Liver (tissue), 9 donors: ENCODE data around the gene CRBN. TPM values are rescaled to one million over a fixed set of nuclear protein-coding genes. Genes with fewer than 3 reads are reported as not detected.

ENCODE experiments used
- DNase-seq: peaks from one replicate; pipeline ENCODE4 v3.0.0-alpha.2; 2017; ENCODE audit warnings: low spot score
- H3K27ac ChIP-seq, 2 donors: one replicate each; pipeline ENCODE4 v1.7.0; 2013; ENCODE audit warnings: inconsistent platforms in 2 of 2, low read length in 2 of 2, control low read depth in 1 of 2, low read depth in 1 of 2, mild to moderate bottlenecking in 1 of 2
- H3K27me3 ChIP-seq, 4 donors: one replicate each; pipeline versions ENCODE4 v1.6.1 to v1.7.0; 2013; ENCODE audit warnings: low read length in 3 of 4, inconsistent platforms in 1 of 4, mild to moderate bottlenecking in 1 of 4, moderate library complexity in 1 of 4; ENCODE audit not compliant: control insufficient read depth in 4 of 4, insufficient read depth in 4 of 4
- H3K36me3 ChIP-seq, 4 donors: one replicate each; pipeline versions ENCODE4 v1.6.1 to v1.7.0; 2013; ENCODE audit warnings: low read length in 3 of 4, mild to moderate bottlenecking in 3 of 4, low read depth in 1 of 4, moderate library complexity in 1 of 4; ENCODE audit not compliant: control insufficient read depth in 4 of 4, insufficient read depth in 3 of 4
- H3K4me1 ChIP-seq, 4 donors: one replicate each; pipeline versions ENCODE4 v1.6.1 to v1.7.0; 2013; ENCODE audit warnings: low read length in 3 of 4, mild to moderate bottlenecking in 3 of 4, moderate library complexity in 1 of 4; ENCODE audit not compliant: control insufficient read depth in 4 of 4, insufficient read depth in 4 of 4
- H3K4me3 ChIP-seq, 3 donors: one replicate each; pipeline versions ENCODE4 v1.6.1 to v1.7.0; 2013; ENCODE audit warnings: low read length in 3 of 3, control low read depth in 1 of 3, low read depth in 1 of 3, mild to moderate bottlenecking in 1 of 3
- H3K9ac ChIP-seq, 2 donors: one replicate each; pipeline ENCODE4 v1.7.0; 2013; ENCODE audit warnings: low read length in 2 of 2, mild to moderate bottlenecking in 2 of 2, moderate library complexity in 2 of 2, control low read depth in 1 of 2, low read depth in 1 of 2
- H3K9me3 ChIP-seq, 4 donors: one replicate each; pipeline versions ENCODE4 v1.6.1 to v1.7.0; 2013; ENCODE audit warnings: low read length in 3 of 4; ENCODE audit not compliant: control insufficient read depth in 4 of 4
- EGR1 ChIP-seq, 2 donors: IDR thresholded peaks; 2 replicates each; pipeline ENCODE4 v1.6.1; 2016 to 2018; ENCODE audit warnings: antibody characterized with exemption in 2 of 2, low read depth in 2 of 2
- FOXA1 ChIP-seq: IDR thresholded peaks from 2 replicates; pipeline ENCODE4 v1.6.1; 2016; ENCODE audit warnings: antibody characterized with exemption
- FOXA2 ChIP-seq: IDR thresholded peaks from 2 replicates; pipeline ENCODE4 v1.6.1; 2016; ENCODE audit warnings: antibody characterized with exemption
- GABPA ChIP-seq, 2 donors: IDR thresholded peaks in 1 of 2; conservative IDR thresholded peaks in 1 of 2; 2 replicates each; pipeline ENCODE4 v1.6.1; 2016; ENCODE audit warnings: antibody characterized with exemption in 2 of 2, mild to moderate bottlenecking in 1 of 2, moderate library complexity in 1 of 2
- HNF4A ChIP-seq, 2 donors: conservative IDR thresholded peaks; 2 replicates each; pipeline ENCODE4 v1.6.1; 2016; ENCODE audit warnings: antibody characterized with exemption in 2 of 2, mild to moderate bottlenecking in 2 of 2
- HNF4G ChIP-seq: IDR thresholded peaks from 2 replicates; pipeline ENCODE4 v1.6.1; 2016; ENCODE audit warnings: antibody characterized with exemption
- JUND ChIP-seq, 2 donors: IDR thresholded peaks; 2 replicates each; pipeline ENCODE4 v1.6.1; 2016; ENCODE audit warnings: antibody characterized with exemption in 2 of 2
- NR2F2 ChIP-seq: IDR thresholded peaks from 2 replicates; pipeline ENCODE4 v1.6.1; 2016; ENCODE audit warnings: antibody characterized with exemption
- RAD21 ChIP-seq, 2 donors: IDR thresholded peaks; 2 replicates each; pipeline ENCODE4 v1.6.1; 2016; ENCODE audit warnings: antibody characterized with exemption in 2 of 2, mild to moderate bottlenecking in 2 of 2
- RXRA ChIP-seq, 2 donors: IDR thresholded peaks; 2 replicates each; pipeline ENCODE4 v1.6.1; 2017 to 2018; ENCODE audit warnings: antibody characterized with exemption in 2 of 2, mild to moderate bottlenecking in 1 of 2
- SP1 ChIP-seq: IDR thresholded peaks from 2 replicates; pipeline ENCODE4 v1.6.1; 2018; ENCODE audit warnings: antibody characterized with exemption, mild to moderate bottlenecking
- TAF1 ChIP-seq: conservative IDR thresholded peaks from 2 replicates; pipeline ENCODE4 v1.6.1; 2016; ENCODE audit warnings: antibody characterized with exemption, mild to moderate bottlenecking
- YY1 ChIP-seq: IDR thresholded peaks from 2 replicates; pipeline ENCODE4 v1.6.1; 2016; ENCODE audit warnings: antibody characterized with exemption, mild to moderate bottlenecking
- WGBS: extraction: QIAGEN DNeasy Blood & Tissue Kit; methylation state at CpG from one replicate; pipeline ENCODE4 v1.1.7; 2013; 5-methylcytosine and 5-hydroxymethylcytosine counted together
- polyA plus RNA-seq, 2 donors: library from polyadenylated mRNA; stranded (reverse) in 1 of 2; unstranded in 1 of 2; fragments of 200-250 nt in 1 of 2; fragments of >200 nt in 1 of 2; fragmentation: Nextera tagmentation in 1 of 2; extraction: Ambion mirVana in 1 of 2; gene quantifications; one replicate each; pipeline versions ENCODE4 v1.2.1 to v1.2.3, GENCODE V29; 2013 to 2015
- total RNA-seq, 2 donors: library from RNA; depleted of rRNA; stranded (reverse); fragments of >200 nt; gene quantifications; one replicate each; pipeline ENCODE4 v1.2.3, GENCODE V29; 2014
- TF ChIP-seq, protein P1 (sequence below): IDR thresholded peaks from 2 replicates; pipeline ENCODE4 v1.6.1; 2016; ENCODE audit warnings: antibody characterized with exemption
- TF ChIP-seq, protein P2 (sequence below): IDR thresholded peaks from 2 replicates; pipeline ENCODE4 v1.6.1; 2016; ENCODE audit warnings: antibody characterized with exemption
- TF ChIP-seq, protein P3 (sequence below): IDR thresholded peaks from 2 replicates; pipeline ENCODE4 v1.6.1; 2016; ENCODE audit warnings: antibody characterized with exemption
- TF ChIP-seq, protein P4 (sequence below): fragments of 150-350 bp; IDR thresholded peaks from 2 replicates; pipeline ENCODE4 v1.5.1; 2017; ENCODE audit warnings: improper control_type of control experiment, low read depth, low read length; ENCODE audit not compliant: missing input control
- TF ChIP-seq, protein P5 (sequence below): IDR thresholded peaks from 2 replicates; pipeline ENCODE4 v1.6.1; 2016; ENCODE audit warnings: antibody characterized with exemption, mild to moderate bottlenecking
- donor health status: healthy.
- donor health status: healthy.
- donor health status: healthy.
- donor health status: healthy.
- donor health status: healthy.

Gene CRBN
- total and polyA plus RNA-seq, 4 donors = 14.0 to 57.6 (median 29.4) TPM

DNA sequence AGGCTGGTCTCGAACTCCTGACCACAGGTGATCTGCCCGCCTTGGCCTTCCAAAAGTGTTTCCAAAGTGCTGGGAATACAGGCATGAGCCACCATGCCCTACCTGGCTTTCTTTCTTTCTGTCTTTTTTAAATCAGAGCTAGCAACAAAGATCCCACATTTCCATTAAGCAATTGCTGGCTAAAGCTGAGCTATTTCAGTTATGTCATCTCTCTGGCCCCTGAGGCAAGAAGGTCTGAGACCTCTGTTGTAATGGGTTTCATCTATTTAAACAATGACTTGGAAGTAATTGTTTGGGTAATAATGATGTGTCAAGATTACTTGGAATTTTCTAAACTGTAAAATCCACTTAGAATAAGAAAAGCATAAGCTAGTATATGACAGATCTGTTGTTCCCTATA, 30.2 kb upstream of the CRBN start:
- H3K27me3 ChIP-seq = no peaks in the 10 kb centered on the region
- H3K9me3 ChIP-seq = no peaks in the 10 kb centered on the region
- no peaks in the 10 kb centered on the region for H3K4me1 ChIP-seq
- TF ChIP-seq SP1 (no peak), YY1 (no peak), FOXA2 (no peak), JUND (IDR thresholded peaks at IDR 0.05) (no peak), FOXA1 (no peak), HNF4G (no peak), GABPA (IDR thresholded peaks at IDR 0.05 in 1 of 2, conservative IDR thresholded peaks at IDR 0.05 in 1 of 2) (no peak), RXRA (IDR thresholded peaks at IDR 0.05) (no peak), HNF4A (conservative IDR thresholded peaks at IDR 0.05) (no peak), TAF1 (no peak), RAD21 (IDR thresholded peaks at IDR 0.05) (no peak), NR2F2 (no peak), EGR1 (IDR thresholded peaks at IDR 0.05; ENCODE audit: low read depth in 2 of 2) (no peak)
- TF ChIP-seq, protein P1, sequence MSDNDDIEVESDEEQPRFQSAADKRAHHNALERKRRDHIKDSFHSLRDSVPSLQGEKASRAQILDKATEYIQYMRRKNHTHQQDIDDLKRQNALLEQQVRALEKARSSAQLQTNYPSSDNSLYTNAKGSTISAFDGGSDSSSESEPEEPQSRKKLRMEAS = no peak
- TF ChIP-seq, protein P2, sequence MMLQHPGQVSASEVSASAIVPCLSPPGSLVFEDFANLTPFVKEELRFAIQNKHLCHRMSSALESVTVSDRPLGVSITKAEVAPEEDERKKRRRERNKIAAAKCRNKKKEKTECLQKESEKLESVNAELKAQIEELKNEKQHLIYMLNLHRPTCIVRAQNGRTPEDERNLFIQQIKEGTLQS = no peak
- TF ChIP-seq, protein P3, sequence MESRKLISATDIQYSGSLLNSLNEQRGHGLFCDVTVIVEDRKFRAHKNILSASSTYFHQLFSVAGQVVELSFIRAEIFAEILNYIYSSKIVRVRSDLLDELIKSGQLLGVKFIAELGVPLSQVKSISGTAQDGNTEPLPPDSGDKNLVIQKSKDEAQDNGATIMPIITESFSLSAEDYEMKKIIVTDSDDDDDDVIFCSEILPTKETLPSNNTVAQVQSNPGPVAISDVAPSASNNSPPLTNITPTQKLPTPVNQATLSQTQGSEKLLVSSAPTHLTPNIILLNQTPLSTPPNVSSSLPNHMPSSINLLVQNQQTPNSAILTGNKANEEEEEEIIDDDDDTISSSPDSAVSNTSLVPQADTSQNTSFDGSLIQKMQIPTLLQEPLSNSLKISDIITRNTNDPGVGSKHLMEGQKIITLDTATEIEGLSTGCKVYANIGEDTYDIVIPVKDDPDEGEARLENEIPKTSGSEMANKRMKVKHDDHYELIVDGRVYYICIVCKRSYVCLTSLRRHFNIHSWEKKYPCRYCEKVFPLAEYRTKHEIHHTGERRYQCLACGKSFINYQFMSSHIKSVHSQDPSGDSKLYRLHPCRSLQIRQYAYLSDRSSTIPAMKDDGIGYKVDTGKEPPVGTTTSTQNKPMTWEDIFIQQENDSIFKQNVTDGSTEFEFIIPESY = no peak
- TF ChIP-seq, protein P4, sequence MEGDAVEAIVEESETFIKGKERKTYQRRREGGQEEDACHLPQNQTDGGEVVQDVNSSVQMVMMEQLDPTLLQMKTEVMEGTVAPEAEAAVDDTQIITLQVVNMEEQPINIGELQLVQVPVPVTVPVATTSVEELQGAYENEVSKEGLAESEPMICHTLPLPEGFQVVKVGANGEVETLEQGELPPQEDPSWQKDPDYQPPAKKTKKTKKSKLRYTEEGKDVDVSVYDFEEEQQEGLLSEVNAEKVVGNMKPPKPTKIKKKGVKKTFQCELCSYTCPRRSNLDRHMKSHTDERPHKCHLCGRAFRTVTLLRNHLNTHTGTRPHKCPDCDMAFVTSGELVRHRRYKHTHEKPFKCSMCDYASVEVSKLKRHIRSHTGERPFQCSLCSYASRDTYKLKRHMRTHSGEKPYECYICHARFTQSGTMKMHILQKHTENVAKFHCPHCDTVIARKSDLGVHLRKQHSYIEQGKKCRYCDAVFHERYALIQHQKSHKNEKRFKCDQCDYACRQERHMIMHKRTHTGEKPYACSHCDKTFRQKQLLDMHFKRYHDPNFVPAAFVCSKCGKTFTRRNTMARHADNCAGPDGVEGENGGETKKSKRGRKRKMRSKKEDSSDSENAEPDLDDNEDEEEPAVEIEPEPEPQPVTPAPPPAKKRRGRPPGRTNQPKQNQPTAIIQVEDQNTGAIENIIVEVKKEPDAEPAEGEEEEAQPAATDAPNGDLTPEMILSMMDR = no peak
- TF ChIP-seq, protein P5, sequence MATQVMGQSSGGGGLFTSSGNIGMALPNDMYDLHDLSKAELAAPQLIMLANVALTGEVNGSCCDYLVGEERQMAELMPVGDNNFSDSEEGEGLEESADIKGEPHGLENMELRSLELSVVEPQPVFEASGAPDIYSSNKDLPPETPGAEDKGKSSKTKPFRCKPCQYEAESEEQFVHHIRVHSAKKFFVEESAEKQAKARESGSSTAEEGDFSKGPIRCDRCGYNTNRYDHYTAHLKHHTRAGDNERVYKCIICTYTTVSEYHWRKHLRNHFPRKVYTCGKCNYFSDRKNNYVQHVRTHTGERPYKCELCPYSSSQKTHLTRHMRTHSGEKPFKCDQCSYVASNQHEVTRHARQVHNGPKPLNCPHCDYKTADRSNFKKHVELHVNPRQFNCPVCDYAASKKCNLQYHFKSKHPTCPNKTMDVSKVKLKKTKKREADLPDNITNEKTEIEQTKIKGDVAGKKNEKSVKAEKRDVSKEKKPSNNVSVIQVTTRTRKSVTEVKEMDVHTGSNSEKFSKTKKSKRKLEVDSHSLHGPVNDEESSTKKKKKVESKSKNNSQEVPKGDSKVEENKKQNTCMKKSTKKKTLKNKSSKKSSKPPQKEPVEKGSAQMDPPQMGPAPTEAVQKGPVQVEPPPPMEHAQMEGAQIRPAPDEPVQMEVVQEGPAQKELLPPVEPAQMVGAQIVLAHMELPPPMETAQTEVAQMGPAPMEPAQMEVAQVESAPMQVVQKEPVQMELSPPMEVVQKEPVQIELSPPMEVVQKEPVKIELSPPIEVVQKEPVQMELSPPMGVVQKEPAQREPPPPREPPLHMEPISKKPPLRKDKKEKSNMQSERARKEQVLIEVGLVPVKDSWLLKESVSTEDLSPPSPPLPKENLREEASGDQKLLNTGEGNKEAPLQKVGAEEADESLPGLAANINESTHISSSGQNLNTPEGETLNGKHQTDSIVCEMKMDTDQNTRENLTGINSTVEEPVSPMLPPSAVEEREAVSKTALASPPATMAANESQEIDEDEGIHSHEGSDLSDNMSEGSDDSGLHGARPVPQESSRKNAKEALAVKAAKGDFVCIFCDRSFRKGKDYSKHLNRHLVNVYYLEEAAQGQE = no peak
- H3K27ac ChIP-seq = no peak overlapping the region
- no peak for DNase-seq
- WGBS = 64% methylated on average over 2 of the region's 2 CpGs
- H3K9ac ChIP-seq = no peak overlapping the region
- no peaks in the 10 kb centered on the region for H3K36me3 ChIP-seq
- H3K4me3 ChIP-seq = no peak overlapping the region
